Loucy (cell line): ENCODE data around the gene MAPK8.

Experiments
- EZH2phosphoT487 ChIP-seq: fragments of 200-600 bp; IDR thresholded peaks from 2 replicates; pipeline ENCODE4 v1.6.1; 2018; ENCODE audit warnings: antibody characterized with exemption, mild to moderate bottlenecking, moderate library complexity, borderline replicate concordance
- TF ChIP-seq, protein P1 (sequence below): fragments of 200-600 bp; sonication (generic); conservative IDR thresholded peaks from 2 replicates; pipeline ENCODE4 v1.5.1; 2014; ENCODE audit warnings: mild to moderate bottlenecking, antibody characterized with exemption, low read length

DNA sequence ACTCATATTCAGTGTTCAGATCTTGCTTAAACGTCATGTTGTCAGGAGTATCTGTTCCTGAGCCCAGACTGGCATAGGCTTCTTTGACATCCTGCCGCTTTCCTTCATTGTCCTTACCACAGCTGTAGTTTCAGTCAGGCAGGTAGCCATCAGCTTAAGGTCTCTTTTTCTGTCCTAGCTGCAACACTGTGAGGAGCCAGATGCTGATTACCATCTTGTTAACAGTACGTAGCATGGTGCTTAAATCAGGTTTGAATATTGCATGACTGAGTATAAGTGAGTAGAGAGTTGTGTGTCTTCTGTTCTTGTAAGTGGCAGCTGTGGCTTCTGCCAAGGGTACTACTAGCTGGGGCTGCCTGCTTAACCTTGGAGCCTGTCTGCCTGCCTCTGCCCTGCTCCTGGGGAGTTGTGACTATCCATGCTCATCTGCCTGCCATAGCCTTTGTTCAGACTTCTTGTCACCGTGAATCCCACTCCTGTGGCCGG, 92.6 kb downstream of the MAPK8 start:
- TF ChIP-seq, protein P1, sequence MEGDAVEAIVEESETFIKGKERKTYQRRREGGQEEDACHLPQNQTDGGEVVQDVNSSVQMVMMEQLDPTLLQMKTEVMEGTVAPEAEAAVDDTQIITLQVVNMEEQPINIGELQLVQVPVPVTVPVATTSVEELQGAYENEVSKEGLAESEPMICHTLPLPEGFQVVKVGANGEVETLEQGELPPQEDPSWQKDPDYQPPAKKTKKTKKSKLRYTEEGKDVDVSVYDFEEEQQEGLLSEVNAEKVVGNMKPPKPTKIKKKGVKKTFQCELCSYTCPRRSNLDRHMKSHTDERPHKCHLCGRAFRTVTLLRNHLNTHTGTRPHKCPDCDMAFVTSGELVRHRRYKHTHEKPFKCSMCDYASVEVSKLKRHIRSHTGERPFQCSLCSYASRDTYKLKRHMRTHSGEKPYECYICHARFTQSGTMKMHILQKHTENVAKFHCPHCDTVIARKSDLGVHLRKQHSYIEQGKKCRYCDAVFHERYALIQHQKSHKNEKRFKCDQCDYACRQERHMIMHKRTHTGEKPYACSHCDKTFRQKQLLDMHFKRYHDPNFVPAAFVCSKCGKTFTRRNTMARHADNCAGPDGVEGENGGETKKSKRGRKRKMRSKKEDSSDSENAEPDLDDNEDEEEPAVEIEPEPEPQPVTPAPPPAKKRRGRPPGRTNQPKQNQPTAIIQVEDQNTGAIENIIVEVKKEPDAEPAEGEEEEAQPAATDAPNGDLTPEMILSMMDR: no peak
- TF ChIP-seq EZH2phosphoT487: no peak
